DMS153 treated with DMSO at 0.1 percent for 48 hours (cell line): ENCODE data around the gene C14orf180.

Source experiments
- DNase-seq: peaks from one replicate; lab custom pipeline; 2025; ENCODE audit not compliant: unreplicated experiment; lab: John Stamatoyannopoulos, UW

C14orf180 gene

GRCh38 chr14:104549536-104550339 lies 29.8 kb upstream of the C14orf180 start:
- no peak for DNase-seq

DNA sequence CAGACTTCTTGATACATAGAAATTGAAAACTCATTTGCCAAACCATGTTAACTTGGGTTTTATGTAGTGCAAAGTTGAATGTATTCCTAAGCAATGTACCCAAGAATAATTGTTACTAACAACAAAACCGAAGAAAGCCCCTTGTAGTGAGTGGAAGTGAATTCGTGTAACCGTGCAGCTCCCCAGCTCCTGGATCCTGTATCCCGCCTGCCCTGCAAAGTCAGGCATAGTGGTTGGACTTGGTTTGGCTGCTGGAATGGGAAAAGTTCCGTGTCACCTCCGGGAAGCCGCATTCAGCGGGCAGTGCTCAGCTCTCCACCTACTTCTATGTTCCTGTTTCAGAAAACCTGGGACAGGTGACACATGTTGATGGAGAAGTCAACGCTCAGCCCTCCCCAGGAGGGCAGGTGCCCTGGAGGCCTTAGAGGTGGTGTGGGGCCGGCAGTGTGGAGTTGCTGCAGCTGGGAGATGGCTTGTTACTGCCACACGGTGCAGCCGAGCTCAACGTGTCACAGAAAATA lies 29.2 kb upstream of the C14orf180 start:
- no peak for DNase-seq

DNA sequence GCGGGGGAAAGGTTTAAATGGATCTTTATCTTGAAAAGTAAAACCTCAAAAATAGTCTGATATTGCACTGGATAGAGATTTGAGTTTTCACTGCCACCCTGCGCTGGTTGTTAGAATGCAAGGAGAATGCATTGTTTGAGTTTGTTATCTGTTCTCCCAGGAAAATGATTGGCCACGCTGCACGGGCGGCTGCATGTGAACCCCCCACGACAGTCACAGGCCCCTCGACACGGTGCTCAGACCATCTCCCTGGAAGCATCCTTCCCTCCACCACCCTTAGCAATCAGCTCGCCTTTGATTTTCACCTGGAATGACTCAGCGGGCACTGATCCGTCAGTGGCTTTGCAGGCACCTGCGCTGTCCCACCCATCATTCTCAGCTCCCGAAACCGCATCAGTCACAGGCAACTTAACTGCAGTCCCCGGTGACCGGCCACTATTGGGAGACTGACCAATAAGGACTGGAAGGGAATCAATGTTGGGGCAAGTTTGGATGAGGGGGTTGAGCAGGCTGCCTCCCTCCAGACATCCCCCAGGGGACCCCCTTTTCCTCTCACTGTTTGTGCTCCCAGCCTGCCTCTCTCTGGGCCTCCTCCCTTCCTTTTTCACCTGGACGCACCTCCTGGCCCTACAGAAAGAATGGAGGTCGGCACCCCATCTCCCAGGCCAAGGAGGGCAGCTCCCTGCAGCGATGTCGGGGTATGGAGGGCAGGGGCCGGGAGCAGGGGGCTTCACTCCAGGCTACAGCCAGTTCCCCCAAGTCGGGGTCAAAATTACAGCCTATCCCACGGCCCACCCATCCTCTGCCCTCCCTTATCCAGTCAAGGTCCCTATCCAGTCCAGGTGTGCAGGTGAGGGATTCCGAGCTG lies 28.5 kb upstream of the C14orf180 start:
- no peak for DNase-seq

- no peak for DNase-seq
These were observed 27.5 kb upstream of the C14orf180 start for GRCh38 chr14:104551851-104552737.

- DNase-seq = no peak
These were observed 26.8 kb upstream of the C14orf180 start for GRCh38 chr14:104552738-104553125.

DNA sequence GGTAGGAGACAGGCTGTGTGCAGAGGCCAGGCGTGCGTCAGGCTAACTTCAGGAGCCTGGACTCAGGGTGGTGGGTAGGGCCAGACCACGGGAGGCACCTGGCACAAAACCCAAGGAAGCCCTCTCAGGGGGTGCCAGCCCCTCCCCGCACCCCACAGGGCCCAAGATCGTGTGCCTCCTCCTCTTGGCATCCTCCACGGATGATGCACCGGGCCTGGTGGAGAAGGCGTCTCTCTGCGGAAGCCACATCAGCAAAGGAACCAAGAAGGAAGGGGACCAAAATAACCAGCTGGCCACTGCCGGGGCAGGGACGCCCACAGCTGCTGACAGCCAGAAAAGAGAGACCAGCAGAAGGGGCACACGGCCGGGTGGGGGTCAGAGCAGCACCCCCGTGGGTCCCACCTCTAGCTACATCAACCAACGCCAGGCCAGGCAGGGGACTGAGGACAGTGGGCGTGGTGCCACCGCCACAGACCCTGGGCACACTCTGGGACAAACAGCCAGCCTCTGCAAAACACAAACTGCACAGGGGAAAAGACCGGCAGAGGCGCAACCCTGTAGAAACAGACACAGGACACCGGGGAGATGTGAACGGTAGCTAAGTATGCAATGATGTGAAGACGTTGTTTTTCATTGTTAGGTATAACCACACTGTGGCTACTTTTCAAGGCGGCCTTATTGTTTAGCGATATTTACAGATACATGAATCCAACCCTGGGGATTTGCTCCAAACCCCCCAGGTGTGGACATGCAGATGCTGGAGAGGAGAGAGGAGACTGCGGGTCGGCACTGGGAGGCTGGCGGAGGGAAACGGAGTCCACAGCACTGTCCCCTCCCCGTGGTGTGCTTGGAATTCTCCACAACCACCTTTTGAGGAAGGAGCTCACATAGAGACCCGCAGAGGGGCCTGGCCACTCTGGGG lies 26.1 kb upstream of the C14orf180 start:
- DNase-seq = no peak

DNA sequence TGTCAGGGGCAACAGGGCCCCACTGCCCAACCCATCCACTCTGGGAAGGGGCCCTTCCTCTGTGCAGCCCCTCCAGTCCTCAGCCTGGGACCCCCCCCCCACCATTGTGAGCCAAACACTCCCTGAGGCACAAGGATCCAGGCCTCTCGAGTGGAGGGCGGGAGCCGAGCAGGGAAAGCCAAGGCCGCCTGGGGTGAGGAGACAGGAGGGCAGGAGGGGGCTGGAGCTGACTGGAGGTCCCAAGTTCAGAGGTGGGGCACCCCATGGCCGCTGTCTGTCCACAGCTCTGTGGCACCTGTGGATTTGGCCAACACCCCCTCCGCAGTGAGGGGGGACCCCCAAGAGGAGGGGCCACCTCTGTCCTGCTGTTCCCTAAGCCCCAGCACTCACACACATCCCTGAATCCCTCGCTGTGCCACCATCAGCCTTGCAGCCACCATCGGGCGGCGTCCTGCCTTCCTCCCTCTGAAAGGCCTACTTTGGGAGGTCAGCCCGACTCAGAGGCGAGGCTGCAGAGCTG lies 25.4 kb upstream of the C14orf180 start:
- DNase-seq = no peak

- no peak for DNase-seq
These were observed 24.7 kb upstream of the C14orf180 start for GRCh38 chr14:104554608-104555429.

GRCh38 chr14:104555430-104556255 lies 23.9 kb upstream of the C14orf180 start:
- no peak for DNase-seq

- no peak for DNase-seq
These were observed 23.1 kb upstream of the C14orf180 start for GRCh38 chr14:104556256-104557021.

GRCh38 chr14:104557086-104557485 lies 22.5 kb upstream of the C14orf180 start:
- no peak for DNase-seq

DNA sequence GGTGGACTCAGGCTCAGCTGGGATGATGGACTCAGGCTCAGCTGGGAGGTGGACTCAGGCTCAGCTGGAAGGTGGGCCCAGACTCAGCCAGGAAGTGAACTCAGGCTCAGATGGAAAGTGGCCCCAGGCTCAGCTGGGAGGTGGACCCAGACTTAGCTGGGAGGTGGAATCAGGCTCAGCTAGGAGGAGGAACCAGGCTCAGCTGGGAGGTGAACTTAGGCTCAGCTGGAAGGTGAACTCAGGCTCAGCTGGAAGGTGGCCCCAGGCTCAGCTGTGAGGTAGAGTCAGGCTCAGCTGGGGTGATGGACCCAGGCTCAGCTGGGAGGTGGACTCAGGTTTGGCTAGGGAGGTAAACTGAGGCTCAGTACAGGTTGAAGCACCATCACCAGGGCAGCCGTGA lies 21.8 kb upstream of the C14orf180 start:
- no peak for DNase-seq

DNA sequence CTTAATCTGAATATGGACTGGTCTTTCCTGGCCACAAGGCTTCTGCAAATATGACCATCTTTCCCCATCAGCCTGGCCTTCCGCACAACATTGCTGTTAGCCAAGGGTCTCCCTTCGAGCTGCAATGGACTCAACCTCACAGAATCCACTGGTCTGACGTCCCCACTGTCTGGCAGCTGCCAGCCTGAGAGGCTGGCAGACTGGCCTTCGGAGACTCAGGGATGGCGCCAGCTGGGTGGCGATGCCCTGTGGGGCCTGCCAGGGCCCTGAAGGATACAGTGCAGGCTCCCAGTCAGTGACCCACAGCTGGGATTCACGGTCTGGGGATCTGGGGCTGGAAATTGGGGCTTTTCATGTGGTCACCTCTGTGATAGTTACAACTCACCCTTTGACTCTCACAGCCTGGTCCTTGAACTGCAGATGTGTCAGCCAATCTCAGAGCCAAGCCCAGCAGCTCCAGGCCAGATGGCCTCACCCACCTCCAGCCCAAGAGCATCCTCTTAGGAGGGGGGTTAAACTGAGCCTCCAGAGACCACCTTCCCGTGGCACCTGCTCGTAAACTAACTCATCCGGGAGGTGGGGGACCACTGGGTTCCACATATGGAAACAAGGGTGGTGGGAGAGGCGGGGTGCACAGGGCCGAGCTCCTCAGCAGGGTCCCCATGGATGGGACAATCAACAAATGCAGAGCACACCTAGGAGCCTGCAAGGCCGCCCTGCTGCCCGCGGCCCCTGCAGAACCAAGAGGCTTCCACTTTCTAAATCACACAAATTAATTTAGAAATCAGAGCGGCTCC lies 21.1 kb upstream of the C14orf180 start:
- DNase-seq = no peak

GRCh38 chr14:104559028-104559803 lies 20.3 kb upstream of the C14orf180 start:
- DNase-seq = no peak

- DNase-seq = no peak
These were observed 19.6 kb upstream of the C14orf180 start for GRCh38 chr14:104559804-104560585.
